ENCODE results near the gene DGKZ.

- TF ChIP-seq CTCF (IDR thresholded peaks at IDR 0.05) (no peak), POLR2AphosphoS5 (IDR thresholded peaks at IDR 0.05) (no peak), POLR2A (IDR thresholded peaks at IDR 0.05) (no peak)
Observed at GRCh38 chr11:46332568-46333393, 14.5 kb upstream of the DGKZ start.

All from sigmoid colon (tissue), 4 donors.